ENCODE measurements around the gene DMRT3. TPM values are rescaled to one million over a fixed set of nuclear protein-coding genes. Genes with fewer than 3 reads are reported as not detected.

DMRT3 gene
- polyA plus RNA-seq, 1 experiment, result not detected

DNA sequence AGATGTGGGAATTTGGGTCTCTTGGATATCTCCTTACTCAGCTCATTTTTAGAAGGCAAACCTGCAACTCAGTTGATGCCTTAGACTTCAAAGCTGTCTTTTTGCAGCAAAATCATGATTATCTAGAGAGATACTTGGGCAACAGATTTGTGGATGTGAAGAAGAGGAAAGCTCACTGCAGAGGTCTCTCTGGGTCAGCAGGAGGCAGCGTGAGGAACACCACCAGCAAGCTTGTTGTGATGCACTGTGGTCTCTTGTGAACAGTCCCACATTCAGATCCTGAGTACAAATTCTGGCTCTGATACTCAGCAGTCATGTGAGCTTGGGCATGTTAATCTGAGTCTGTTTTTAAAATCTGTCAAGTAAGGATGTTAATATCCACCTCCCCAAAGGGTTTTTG lies 26.3 kb upstream of the DMRT3 start:
- no peaks in the 10 kb centered on the region for H3K27me3 ChIP-seq (ENCODE audit: control insufficient read depth, insufficient read depth, low read length)

DNA sequence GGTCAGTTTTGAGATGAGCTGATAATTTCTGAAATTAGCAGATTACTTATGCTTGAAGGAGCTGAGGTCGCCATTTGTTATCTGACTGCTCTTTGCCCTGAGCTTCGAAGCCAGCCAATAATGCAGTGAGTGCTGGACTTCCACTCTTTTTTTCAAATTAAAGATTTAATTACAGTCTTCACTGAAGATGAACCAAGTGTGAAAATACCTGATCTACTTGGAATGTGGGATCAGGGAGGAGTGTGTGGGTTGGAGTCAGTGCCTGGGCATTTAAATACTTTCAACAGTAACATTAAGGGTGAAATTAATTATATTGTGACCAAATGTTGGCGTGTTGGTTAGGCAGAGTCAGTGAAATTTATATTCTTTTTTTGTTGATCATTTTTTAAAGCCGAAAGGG lies 23.9 kb upstream of the DMRT3 start:
- DNase-seq (ENCODE audit: low read depth, low spot score), result no peak
- TF ChIP-seq, protein P1, sequence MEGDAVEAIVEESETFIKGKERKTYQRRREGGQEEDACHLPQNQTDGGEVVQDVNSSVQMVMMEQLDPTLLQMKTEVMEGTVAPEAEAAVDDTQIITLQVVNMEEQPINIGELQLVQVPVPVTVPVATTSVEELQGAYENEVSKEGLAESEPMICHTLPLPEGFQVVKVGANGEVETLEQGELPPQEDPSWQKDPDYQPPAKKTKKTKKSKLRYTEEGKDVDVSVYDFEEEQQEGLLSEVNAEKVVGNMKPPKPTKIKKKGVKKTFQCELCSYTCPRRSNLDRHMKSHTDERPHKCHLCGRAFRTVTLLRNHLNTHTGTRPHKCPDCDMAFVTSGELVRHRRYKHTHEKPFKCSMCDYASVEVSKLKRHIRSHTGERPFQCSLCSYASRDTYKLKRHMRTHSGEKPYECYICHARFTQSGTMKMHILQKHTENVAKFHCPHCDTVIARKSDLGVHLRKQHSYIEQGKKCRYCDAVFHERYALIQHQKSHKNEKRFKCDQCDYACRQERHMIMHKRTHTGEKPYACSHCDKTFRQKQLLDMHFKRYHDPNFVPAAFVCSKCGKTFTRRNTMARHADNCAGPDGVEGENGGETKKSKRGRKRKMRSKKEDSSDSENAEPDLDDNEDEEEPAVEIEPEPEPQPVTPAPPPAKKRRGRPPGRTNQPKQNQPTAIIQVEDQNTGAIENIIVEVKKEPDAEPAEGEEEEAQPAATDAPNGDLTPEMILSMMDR (IDR thresholded peaks at IDR 0.05; ENCODE audit: low read depth, low read length), result no peak
- H3K4me3 ChIP-seq (ENCODE audit: low read depth, low read length), result no peak overlapping the region
- no peaks in the 10 kb centered on the region for H3K27me3 ChIP-seq (ENCODE audit: control insufficient read depth, insufficient read depth, low read length)
- no peak overlapping the region for H3K27ac ChIP-seq (ENCODE audit: low read depth, low read length)
- ChIA-PET CTCF (interaction anchor here (0.8 kb wide), 1 partner anchor 49 kb away, joined by 3 read pairs; no protein-coding TSS in a partner anchor), POLR2A (no interaction called here)
- no peaks in the 10 kb centered on the region for H3K9me3 ChIP-seq (ENCODE audit: control insufficient read depth, insufficient read depth, low read length)

More for the DNA sequence above, 26.3 kb upstream of the DMRT3 start:
- Histone ChIP-seq H3K27ac (ENCODE audit: low read depth, low read length) (no peak overlapping the region), H3K9me3 (ENCODE audit: control insufficient read depth, insufficient read depth, low read length) (no peaks in the 10 kb centered on the region), H3K4me3 (ENCODE audit: low read depth, low read length) (no peak overlapping the region)
- POLR2A ChIA-PET, result no interaction called here
- CTCF ChIA-PET, result no interaction called here
- TF ChIP-seq, protein P1 (IDR thresholded peaks at IDR 0.05; ENCODE audit: low read depth, low read length), result no peak
- DNase-seq (ENCODE audit: low read depth, low spot score), result no peak

DNA sequence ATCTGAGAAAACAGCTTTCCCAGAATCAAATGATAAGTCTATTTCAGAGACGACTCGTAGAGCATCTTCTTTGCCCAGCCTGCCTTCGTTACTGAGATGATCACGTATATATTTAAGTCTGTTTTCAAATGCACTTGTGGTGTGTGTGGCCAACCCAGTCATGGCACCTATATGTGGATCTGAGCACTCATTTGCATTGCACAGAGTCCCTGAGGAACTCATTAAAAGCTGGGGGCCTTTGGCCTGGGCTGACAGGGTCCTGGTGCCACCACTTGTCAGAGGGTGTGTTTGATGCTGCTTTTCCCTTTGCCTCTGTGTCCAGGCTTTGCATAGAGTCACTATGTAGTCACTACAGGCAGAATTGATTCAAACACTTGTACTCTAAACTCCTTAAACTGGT lies 17.4 kb upstream of the DMRT3 start:
- TF ChIP-seq, protein P1 (IDR thresholded peaks at IDR 0.05; ENCODE audit: low read depth, low read length), result no peak
- Histone ChIP-seq H3K27me3 (ENCODE audit: control insufficient read depth, insufficient read depth, low read length) (no peaks in the 10 kb centered on the region), H3K4me3 (ENCODE audit: low read depth, low read length) (no peak overlapping the region), H3K9me3 (ENCODE audit: control insufficient read depth, insufficient read depth, low read length) (no peaks in the 10 kb centered on the region), H3K27ac (ENCODE audit: low read depth, low read length) (no peak overlapping the region)
- ChIA-PET CTCF (no interaction called here), POLR2A (no interaction called here)
- DNase-seq (ENCODE audit: low read depth, low spot score), result no peak

DNA sequence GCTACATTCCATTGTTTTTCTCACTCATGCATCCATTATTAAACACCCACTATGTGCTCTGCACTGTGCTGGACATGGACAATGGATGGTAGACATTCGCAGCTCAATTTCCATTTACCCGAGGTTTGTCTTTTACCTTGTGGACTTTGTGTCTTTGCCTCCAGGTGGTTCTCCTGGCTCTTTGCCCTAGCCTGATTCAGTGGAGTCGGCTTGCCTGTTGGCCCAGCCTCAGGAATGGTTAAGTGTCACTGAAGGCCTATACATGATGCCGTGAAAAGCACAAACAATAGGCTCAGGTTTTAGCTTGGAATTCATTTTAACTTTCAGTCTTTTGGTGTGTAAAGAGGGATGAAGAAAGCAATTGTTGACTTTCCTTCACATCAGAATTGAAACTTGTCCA lies 16.5 kb upstream of the DMRT3 start:
- H3K27me3 ChIP-seq (ENCODE audit: control insufficient read depth, insufficient read depth, low read length), result no peaks in the 10 kb centered on the region
- no peak overlapping the region for H3K27ac ChIP-seq (ENCODE audit: low read depth, low read length)
- H3K9me3 ChIP-seq (ENCODE audit: control insufficient read depth, insufficient read depth, low read length), result no peaks in the 10 kb centered on the region
- ChIA-PET POLR2A (no interaction called here), CTCF (no interaction called here)
- TF ChIP-seq, protein P1 (IDR thresholded peaks at IDR 0.05; ENCODE audit: low read depth, low read length), result no peak
- DNase-seq (ENCODE audit: low read depth, low spot score), result no peak
- H3K4me3 ChIP-seq (ENCODE audit: low read depth, low read length), result no peak overlapping the region

DNA sequence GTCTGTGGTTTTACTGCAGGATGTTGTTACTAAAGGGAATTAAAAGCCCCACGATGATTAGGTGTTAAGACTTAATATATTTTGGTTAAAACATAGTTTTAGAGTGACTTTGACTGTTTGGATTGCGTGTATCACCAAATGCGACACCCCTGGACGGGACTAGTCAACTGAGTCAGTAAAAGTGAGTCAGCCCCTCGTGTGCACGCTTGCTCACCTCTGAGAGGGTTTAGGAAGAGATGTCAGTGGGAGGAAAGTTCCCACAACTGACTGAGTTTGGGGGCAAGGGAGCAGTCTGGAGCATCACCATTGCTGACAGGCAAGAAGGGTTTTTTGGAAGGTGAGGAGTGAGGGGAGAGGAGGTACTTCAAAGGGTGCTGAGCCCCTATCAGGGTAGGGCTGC lies 14.4 kb upstream of the DMRT3 start:
- H3K27me3 ChIP-seq (ENCODE audit: control insufficient read depth, insufficient read depth, low read length), result peaks cover 10% of the 10 kb centered on the region
- no peak overlapping the region for H3K4me3 ChIP-seq (ENCODE audit: low read depth, low read length)
- TF ChIP-seq, protein P1 (IDR thresholded peaks at IDR 0.05; ENCODE audit: low read depth, low read length), result no peak
- POLR2A ChIA-PET, result no interaction called here
- no peak overlapping the region for H3K27ac ChIP-seq (ENCODE audit: low read depth, low read length)
- no peak for DNase-seq (ENCODE audit: low read depth, low spot score)
- CTCF ChIA-PET, result no interaction called here
- no peaks in the 10 kb centered on the region for H3K9me3 ChIP-seq (ENCODE audit: control insufficient read depth, insufficient read depth, low read length)
